Suppressor macrophage (primary cell): ENCODE measurements around the gene SLC6A18.
"Not testable (repeated sequence)": the region's sequence is repeated elsewhere in the genome, so short reads cannot be mapped to it uniquely, and the experiment has no call there.

Experiments
- DNase-seq, 4 experiments: peaks; one replicate each; pipeline ENCODE4 v3.0.0-alpha.2; 2020 to 2022

Gene SLC6A18

GRCh38 chr5:1278656-1279442 lies 53.7 kb downstream of the SLC6A18 start:
- DNase-seq: no peak

GRCh38 chr5:1279443-1280151 lies 54.4 kb downstream of the SLC6A18 start:
- DNase-seq: no peak

GRCh38 chr5:1280177-1281037 lies 55.2 kb downstream of the SLC6A18 start:
- DNase-seq: no peak

- DNase-seq: no peak
Measured at GRCh38 chr5:1281038-1281882, 56.1 kb downstream of the SLC6A18 start.

DNA sequence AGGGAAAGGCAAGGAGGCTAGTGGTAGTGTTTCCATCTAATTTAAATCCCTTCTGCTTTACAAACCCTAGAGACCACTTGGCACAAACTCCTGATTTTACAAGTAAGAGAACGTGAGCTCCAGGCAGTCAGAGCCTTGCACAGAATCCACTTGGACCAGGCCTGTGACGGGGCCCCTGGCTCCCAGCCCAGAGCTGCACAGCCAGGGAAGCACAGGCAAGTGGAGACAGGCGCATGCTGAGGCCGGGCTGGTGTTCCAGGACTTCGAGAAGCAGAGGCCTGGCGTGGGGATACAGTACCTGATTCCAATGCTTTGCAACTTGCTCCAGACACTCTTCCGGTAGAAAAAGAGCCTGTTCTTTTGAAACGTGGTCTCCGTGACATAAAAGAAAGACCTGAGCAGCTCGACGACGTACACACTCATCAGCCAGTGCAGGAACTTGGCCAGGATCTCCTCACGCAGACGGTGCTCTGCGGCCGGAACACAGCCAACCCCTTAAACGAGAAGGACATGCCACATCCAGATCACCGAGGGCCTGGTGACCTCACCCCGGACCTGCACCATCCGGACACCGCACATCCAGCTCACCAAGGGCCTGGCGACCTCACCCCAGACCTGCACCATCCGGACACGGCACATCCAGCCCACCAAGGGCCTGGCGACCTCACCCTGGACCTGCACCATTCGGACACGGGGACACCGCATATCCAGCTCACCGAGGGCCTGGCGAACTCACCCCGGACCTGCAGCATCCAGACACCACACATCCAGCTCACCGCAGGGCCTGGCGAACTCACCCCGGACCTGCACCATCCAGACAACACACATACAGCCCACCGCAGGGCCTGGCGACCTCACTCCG lies 57.2 kb downstream of the SLC6A18 start:
- no peak for DNase-seq

- DNase-seq: not testable (repeated sequence)
Measured at GRCh38 chr5:1282993-1283728, 58.0 kb downstream of the SLC6A18 start.

DNA sequence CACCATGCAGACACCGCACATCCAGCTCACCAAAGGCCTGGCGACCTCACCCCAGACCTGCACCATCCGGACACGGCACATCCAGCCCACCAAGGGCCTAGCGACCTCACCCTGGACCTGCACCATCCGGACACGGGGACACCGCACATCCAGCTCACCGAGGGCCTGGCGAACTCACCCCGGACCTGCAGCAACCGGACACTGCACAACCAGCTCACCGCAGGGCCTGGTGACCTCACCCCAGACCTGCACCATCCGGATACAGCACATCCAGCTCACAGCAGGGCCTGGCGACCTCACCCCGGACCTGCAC lies 58.5 kb downstream of the SLC6A18 start:
- DNase-seq: not testable (repeated sequence)

DNA sequence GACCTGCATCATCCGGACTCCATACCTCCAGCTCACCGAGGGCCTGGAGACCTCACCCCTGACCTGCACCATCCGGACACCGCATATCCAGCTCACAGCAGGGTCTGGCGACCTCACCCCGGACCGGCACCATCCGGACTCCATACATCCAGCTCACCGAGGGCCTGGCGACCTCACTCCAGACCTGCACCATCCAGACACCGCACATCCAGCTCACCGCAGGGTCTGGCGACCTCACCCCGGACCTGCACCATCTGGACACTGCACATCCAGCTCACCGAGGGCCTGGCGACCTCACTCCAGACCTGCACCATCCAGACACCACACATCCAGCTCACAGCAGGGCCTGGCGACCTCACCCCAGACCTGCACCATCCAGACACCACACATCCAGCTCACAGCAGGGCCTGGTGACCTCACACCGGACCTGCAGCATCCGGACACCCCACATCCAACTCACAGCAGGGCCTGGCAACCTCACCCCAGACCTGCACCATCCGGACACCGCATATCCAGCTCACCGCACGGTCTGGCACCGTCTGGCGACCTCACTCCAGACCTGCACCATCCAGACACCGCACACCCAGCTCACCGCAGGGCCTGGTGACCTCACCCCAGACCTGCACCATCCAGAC lies 59.3 kb downstream of the SLC6A18 start:
- DNase-seq: not testable (repeated sequence)

GRCh38 chr5:1285141-1285540 lies 60.0 kb downstream of the SLC6A18 start:
- DNase-seq: no peak

DNA sequence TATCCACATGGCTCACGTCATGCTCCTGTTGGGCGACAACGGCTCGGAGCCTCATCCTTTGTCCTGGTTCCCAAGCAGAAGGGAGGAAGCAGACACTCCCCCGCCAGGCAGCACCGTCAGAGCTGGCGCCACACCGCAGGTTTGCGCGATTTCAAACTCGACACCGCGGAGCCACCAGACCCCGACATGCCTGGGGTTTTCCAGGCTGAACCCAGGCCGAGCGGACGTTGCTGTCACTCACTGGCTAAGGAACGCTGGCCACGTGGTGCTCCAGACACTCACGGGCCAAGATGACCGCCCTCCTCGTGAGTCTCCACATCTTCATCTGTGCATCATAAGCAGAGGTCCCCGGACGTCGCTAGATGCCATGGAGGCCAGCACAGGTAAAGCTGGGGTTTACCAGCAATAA lies 60.7 kb downstream of the SLC6A18 start:
- DNase-seq: no peak

DNA sequence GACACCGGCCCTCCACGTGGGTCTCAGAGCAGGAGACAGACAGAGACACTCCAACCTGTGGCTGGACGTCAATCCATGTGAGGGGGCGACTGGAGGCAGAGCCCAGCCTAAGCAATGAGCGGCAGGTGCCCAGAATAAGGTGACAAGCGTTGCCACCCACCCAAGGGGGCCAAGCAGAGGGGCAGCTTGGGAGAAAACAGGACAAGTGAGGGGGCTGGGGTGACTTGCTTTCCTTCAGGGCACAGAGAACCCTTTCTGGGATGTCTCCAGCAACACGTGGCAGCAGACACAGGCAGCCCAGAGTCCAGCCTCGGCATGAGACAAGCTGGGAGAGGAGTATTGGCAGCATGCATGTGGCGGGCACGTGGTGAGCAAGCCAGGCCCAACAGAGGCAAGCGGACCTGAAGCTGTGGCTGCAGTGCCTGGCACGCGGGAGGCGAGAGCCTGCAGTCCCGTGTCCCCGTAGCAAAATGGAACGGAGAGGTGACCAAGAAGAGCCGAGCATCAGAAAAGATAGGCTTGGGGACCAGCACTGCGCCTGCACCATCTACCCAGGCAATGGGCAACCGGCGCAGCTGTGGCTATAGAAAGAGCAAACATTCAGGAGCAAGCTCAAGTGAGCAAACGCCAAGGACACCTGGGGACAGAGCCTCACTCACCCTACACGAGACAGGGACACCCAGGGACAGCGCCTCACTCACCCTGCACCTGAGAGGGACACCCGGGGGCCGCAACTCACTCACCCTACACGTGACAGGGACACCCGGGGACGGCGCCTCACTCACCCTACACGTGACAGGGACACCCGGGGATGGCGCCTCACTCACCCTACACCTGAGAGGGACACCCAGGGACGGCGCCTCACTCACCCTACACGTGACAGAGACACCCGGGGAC lies 63.5 kb downstream of the SLC6A18 start:
- DNase-seq: no peak

- not testable (repeated sequence) for DNase-seq
Measured at GRCh38 chr5:1289559-1289958, 64.4 kb downstream of the SLC6A18 start.

GRCh38 chr5:1290956-1291355 lies 65.8 kb downstream of the SLC6A18 start:
- DNase-seq: not testable (repeated sequence)

- DNase-seq: no peak
Measured at GRCh38 chr5:1291611-1292080, 66.5 kb downstream of the SLC6A18 start.

DNA sequence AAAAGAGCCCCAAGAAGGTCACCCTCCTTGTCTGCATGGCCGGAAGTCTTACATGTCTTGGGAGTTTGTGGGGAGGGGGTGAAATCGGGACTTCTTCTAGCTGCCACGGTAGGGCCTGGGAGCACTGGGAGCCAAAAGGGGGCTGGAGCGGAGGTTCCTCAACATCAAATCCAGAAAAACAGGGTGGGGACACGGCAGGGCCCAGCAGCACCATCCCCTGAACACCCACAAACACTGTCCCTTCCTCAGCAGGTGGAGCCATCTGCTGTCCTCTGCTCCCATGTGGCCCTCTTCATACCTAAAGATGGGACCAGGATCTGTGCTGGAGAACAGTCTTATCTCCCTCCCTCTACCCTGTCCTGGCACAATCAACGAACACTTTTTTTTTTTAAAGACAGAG lies 67.0 kb downstream of the SLC6A18 start:
- no peak for DNase-seq

DNA sequence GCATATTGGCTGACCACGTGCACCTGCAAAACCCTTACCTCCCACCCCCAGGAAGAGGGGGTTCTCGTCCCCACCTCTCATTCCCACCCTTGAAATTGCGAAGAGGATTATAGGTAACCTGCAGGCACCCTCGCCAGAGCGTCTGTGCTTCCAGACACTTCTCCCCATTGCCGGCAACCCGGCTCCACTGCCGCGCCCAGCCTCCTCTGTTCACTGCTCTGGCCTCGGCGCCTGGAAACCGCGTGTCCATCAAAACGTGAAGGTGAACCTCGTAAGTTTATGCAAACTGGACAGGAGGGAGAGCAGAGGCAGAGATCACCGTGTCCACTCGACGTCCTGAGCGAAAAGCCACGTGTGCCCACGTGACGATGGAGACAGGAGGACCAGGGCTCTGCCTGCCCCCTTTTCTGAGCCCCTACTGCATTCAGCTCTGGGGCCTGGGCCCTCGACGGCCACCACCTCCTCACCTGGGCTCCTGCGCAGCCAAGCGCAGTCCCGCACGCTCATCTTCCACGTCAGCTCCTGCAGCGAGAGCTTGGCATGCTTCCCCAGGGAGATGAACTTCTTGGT lies 67.8 kb downstream of the SLC6A18 start:
- DNase-seq: no peak

- no peak for DNase-seq
Measured at GRCh38 chr5:1293416-1294205, 68.4 kb downstream of the SLC6A18 start.
